ENCODE data around the gene SMIM41.

GRCh38 chr12:52059582-52060497, 19.7 kb upstream of the SMIM41 start:
- peak; percentile 29 for TF ChIP-seq POLR2A (IDR thresholded peaks at IDR 0.05; ENCODE audit: low read depth)
- TF ChIP-seq CTCF (IDR thresholded peaks at IDR 0.05): no peak
- peak in 1 of 2 donors; percentile 85 for TF ChIP-seq POLR2AphosphoS5 (IDR thresholded peaks at IDR 0.05)
